Testis (tissue), 2 donors: ENCODE measurements around the gene HAAO.

Experiments
- CTCF ChIP-seq, 3 experiments: fragments of 450-650 bp in 2 of 3; fragments of 200-600 bp in 1 of 3; sonication (generic) in 1 of 3; IDR thresholded peaks; one replicate each; pipeline ENCODE4 v1.5.1; 2016 to 2019; ENCODE audit warnings: antibody characterized with exemption in 3 of 3, mild to moderate bottlenecking in 2 of 3, moderate library complexity in 1 of 3
- POLR2A ChIP-seq: fragments of 450-650 bp; IDR thresholded peaks from one replicate; pipeline ENCODE4 v1.6.1; 2017; ENCODE audit warnings: antibody characterized with exemption, mild to moderate bottlenecking, moderate library complexity

- TF ChIP-seq POLR2A (no peak), CTCF (IDR thresholded peaks at IDR 0.05) (no peak)
Observed at GRCh38 chr2:42801381-42801780, 9.0 kb upstream of the HAAO start.
